Tibial nerve (tissue), 3 donors: ENCODE results near the gene NCOA1.

Experiments used
- POLR2A ChIP-seq, 2 donors: fragments of 450-650 bp; IDR thresholded peaks; one replicate each; pipeline ENCODE4 v1.6.1; 2017; ENCODE audit warnings: antibody characterized with exemption in 2 of 2, mild to moderate bottlenecking in 2 of 2, moderate library complexity in 2 of 2
- TF ChIP-seq, protein P1 (sequence below), 5 experiments: fragments of 200-600 bp in 3 of 5; fragments of 450-650 bp in 2 of 5; sonication (generic) in 3 of 5; IDR thresholded peaks; one replicate each; pipeline ENCODE4 v1.5.1; 2016 to 2019; ENCODE audit warnings: antibody characterized with exemption in 5 of 5, mild to moderate bottlenecking in 3 of 5, moderate library complexity in 2 of 5

DNA sequence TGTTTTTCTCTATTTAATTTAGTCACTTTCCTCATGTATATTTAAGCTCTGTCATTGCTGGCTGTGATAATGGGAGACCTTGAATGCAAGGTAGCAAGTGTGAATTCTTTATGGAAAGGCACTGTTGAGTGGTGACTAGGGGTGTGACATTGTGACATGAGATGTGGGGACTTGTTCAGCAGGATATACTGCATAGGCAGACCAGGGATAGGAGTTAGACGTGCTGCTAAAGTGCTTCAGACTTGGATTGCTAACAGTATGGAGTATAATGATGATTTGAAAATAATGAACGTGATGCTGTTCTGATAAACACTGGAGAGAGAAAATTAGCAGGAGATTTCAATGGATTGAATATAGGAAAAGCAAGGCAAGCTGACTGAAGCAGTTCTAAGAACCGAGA is 135.1 kb downstream of the NCOA1 start:
- TF ChIP-seq POLR2A (IDR thresholded peaks at IDR 0.05) = no peak
- TF ChIP-seq, protein P1, sequence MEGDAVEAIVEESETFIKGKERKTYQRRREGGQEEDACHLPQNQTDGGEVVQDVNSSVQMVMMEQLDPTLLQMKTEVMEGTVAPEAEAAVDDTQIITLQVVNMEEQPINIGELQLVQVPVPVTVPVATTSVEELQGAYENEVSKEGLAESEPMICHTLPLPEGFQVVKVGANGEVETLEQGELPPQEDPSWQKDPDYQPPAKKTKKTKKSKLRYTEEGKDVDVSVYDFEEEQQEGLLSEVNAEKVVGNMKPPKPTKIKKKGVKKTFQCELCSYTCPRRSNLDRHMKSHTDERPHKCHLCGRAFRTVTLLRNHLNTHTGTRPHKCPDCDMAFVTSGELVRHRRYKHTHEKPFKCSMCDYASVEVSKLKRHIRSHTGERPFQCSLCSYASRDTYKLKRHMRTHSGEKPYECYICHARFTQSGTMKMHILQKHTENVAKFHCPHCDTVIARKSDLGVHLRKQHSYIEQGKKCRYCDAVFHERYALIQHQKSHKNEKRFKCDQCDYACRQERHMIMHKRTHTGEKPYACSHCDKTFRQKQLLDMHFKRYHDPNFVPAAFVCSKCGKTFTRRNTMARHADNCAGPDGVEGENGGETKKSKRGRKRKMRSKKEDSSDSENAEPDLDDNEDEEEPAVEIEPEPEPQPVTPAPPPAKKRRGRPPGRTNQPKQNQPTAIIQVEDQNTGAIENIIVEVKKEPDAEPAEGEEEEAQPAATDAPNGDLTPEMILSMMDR (IDR thresholded peaks at IDR 0.05) = no peak
